CD4-positive, alpha-beta T cell treated with Interferon gamma for 1 hour (primary cell): ENCODE results near the gene TP53I13.
"Not testable (repeated sequence)": the region's sequence is repeated elsewhere in the genome, so short reads cannot be mapped to it uniquely, and the experiment has no call there.

Experiments
- DNase-seq: peaks from one replicate; pipeline ENCODE4 v3.0.0-alpha.2; 2020

Gene TP53I13, protein sequence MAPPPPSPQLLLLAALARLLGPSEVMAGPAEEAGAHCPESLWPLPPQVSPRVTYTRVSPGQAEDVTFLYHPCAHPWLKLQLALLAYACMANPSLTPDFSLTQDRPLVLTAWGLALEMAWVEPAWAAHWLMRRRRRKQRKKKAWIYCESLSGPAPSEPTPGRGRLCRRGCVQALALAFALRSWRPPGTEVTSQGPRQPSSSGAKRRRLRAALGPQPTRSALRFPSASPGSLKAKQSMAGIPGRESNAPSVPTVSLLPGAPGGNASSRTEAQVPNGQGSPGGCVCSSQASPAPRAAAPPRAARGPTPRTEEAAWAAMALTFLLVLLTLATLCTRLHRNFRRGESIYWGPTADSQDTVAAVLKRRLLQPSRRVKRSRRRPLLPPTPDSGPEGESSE

DNA sequence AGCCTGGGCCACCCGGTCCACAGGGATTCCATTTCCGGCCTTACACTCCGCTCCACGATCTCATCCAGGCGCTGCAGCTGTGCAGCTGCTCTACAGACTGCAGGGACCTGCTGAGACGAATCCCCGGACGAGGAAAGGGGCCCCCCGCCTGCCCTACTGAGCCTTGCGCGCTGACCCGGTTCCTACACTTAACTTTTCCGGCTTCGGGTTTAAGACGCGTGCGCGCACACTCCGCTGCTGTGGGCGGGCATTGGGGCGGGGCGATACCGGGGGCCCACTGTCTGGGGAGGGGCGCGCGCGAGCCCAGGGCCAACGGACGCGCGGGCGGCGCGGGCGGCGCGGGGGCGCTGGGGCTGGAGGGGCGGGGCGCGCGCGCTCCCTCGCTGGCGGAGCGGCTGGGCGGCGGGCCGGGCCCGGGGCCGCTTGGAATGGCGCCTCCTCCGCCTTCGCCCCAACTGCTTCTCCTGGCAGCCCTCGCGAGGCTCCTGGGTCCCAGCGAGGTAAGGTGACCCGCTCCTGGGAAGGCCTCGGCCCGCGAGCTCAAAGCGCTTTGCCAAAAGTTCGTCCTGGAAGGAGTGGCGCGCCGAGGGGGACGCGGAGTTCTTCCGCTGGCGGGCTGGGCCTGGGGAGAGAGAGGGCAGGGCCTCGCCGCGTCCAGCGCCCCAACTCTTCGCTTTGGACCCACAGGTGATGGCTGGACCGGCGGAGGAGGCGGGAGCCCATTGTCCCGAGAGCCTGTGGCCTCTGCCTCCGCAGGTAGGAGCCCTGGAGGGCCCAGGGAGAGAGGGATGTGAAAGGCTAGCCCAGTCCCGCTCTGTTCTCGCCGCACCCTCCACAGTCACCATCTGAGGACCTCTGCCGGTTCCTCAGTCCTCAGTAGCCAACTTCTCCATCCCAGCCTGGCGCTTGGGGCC, at the start of gene TP53I13:
Gene TP53I13, plus strand, starts transcription at position 371 of the 914 bp plus-strand sequence. Its CDS starts 58 bp downstream, at position 429.
- DNase-seq: peak; percentile 86

DNA sequence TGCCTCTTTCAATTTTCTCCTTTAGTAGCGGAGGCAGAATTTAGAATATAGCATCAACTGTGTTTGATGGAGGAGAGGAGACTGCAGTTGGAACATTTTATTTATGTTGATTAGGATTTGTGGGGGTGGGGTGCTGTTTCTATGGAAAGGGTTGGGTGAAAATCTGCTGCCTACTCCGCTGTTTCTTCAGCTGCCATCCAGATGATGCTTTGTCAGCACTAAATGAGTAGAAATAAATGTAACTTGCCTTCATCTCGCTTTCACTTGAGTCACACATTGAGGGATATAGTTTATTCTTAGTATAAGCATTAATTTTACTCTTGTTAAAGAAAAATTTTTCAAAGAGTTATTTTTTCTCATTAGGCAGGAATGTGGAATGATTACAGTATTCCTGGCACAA, 43.8 kb upstream of the TP53I13 start:
- DNase-seq: no peak

DNA sequence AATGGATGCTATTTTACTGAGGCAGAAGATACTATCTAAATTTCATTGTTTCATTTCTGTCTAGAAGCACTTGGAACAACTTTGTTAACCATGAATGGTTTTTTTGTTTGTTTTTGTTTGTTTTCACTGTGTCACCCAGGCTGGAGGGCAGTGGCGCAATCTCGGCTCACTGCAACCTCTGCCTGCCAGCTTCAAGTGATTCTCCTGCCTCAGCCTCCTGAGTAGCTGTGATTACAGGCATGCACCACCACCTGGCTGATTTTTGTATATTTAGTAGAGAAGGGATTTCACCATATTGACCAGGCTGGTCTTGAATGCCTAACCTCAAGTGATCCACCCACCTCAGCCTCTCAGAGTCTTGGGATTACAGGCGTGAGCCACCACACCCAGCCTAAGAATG, 42.2 kb upstream of the TP53I13 start:
- no peak for DNase-seq

DNA sequence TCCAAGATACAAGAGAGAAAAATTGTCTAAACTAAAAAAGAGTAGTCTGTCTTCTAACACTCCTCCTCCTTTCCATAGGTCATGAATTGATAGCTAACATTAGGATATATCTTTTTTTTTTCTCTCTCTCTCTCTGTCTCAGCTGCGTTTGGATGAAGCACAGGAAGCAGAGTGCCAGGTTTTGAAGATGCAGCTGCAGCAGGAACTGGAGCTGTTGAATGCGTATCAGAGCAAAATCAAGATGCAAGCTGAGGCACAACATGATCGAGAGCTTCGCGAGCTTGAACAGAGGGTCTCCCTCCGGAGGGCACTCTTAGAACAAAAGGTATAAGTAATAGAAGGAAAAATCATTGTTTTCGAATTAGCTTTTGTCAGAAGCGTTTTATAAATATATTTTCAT, 34.5 kb upstream of the TP53I13 start:
- DNase-seq: no peak

DNA sequence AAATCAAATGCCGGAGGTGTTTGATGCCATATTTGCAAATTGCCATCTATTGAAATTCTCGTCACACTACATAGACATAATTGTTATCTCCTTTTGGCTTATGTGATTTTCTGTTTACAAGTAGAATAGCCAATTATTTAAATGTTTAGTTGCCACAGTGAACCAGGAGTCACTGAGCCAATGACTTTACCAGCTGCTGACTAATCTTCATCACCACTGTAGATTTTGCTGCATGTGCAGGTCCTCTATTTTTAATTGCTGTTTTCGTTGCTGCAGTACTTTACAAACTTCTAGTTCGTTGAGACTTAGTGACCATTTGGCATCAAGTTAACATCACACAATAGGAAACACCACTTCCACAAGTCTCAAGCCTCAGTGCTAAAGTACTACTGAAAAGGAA, 24.4 kb upstream of the TP53I13 start:
- no peak for DNase-seq

DNA sequence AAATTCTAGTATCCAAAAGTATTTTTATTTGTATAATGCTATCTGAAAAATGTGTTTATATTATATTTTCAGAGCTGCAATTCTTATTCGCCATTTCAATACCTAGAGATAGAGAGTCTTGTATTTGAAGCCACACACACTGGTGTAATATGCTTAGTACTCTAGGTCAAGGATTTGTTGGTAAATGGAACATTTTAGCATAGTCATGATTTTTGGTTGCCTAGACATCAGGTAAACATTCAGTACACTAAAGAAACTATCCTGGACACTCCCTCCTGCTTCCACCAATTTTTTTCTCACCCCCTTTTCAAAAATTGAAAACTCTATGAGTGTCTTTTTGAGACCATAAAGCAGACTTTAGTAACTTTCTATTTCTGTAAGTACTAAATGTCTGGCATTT, 22.4 kb upstream of the TP53I13 start:
- no peak for DNase-seq

DNA sequence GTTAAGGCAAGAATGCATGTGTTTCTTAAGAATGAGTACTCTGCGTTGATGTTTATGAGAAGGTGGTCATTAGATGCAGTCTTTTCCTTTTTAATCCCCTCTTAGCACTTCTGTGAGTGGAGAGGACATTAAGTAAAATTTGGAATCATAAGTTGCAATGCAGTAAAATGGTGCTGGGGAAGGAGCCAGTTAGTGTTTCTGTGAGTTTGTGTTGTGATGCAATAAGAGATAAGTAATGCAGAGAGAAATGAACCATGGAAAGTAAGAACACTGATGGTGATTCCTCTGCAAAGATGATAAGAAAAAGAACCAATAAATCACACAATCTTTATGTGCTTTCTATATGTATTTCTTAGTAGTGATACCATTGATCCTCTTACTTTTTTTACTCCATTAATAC, 21.7 kb upstream of the TP53I13 start:
- no peak for DNase-seq

DNA sequence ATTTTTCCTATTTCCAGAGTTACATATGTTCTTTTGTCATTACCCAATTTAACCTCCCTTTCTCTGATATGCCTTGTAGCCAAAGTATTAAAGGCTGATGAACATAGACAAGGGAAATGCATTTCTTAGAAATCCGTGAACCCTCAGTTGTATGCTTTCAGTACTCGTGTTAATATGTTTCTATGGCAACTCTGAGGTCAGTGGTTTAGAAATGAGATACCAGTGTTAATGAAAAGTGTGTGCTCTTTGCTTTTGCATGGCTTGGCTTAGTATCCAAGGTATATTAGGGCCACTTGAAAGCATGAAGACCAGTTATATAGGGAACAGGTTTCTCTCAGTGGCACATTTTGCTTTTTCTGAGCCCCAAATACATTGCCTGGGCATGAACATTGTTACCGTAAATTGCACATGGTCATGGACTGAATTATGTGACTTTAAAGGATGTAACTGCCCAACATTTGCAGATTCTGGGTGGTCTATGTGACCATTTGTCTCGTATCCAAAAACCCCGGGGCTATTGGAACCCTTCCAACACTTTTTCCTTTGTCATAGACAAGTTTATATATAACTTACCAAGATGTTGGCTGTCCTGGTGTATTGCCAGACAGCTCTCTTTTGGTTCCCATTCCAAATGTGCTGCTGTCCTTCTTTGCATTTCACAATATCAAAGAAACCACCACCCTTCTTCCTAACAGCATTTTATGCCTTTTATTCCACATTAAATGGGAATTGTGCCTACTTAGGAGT, 19.2 kb upstream of the TP53I13 start:
- DNase-seq: no peak

DNA sequence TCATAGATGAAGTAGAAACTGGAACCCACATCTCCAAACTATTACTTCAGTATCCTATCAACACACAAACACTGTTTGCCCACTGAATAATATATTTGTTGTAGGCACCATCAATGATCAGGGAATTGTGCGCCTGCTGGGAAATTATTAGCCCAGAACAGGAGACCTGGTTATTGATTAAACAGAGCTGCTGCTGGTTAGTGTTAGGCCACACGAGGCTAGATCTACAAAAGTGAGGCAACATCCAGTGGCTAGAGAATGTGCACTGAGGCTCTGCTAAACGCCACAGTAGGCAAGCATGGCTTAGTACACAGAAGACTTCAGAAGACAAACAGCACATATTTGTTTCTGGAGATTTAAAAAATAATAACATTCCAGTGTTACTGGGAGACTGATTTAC, 12.7 kb upstream of the TP53I13 start:
- DNase-seq: no peak

DNA sequence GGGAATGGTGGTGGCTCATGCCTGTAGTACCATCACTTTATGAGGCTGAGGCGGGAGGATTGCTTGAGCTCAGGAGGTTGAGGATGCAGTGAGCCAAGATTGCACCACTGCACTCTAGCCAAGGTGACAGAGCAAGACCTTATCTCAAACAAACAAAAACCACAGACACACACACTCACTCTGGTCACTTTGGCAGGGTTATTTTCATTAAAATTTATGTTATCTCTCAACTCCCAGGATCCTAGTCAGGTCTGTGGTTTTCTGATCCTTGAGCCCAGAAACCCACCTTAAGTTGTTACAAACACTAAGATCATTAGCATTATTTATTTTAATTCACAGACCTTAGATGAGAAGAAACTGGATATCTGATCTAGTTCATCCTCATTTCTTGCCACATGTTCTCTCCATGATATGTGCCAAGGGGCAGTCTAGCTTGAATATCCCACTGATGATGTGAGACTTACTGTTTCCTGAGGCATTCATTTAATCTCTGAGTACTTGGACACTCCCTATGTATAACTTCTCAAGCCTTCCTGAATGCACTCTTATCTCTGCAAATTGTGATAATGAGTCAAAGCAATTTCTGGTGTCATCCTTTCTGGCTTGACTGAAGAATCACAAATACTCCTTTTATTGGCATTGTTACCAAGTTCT, 11.3 kb upstream of the TP53I13 start:
- DNase-seq: no peak

DNA sequence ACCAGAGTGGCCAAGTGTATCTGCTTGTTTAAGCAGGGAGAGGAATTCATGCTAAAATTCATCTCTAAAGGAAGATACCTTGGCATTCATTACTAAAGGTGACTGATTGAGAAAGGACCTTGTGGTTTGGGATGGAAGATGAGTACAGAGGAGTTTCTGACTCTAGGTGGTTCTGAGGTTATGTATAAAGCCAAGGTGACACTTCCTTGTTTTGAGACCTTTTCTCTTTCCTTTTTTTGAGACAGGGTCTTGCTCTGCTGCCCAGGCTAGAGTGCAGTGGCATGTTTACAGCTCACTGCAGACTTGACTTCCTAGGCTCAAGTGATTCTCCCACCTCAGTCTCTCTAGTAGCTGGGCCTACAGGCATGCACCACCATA, 10.8 kb upstream of the TP53I13 start:
- no peak for DNase-seq

DNA sequence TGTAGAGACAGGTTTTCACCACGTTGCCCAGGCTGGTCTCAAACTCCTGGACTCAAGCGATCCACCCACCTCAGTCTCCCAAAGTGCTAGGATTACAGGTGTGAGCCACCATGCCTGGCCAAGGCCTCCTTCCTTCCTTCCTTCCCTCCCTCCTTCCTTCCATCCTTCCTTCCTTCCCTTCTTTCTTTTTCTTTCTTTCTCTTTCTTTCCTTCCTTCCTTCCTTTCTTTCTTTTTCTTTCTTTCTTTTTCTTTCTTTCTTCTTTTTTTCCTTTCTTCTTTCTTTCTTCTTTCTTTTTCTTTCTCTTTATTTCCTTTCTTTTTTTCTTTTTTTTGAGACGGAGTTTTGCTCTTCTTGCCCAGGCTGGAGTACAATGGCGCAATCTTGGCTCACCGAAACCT, 10.4 kb upstream of the TP53I13 start:
- not testable (repeated sequence) for DNase-seq

DNA sequence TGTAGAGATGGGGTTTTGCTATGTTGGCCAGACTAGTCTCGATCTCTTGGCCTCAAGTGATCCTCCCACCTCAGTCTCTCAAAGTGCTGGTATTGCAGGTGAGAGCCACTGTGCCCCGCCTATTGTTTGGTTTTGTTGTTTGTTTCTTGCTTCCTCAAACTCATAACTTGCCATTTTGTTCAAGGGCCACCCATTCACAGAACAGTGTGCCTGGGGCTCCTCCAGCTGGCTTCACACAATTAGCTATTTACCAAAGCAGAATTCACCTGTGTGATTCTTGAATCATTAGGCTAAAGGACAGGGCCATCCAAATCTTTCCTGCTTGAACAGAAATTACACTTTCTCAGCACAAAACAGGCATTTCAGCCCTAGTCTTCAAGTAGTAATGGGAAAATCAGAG, 8.9 kb upstream of the TP53I13 start:
- DNase-seq: no peak

DNA sequence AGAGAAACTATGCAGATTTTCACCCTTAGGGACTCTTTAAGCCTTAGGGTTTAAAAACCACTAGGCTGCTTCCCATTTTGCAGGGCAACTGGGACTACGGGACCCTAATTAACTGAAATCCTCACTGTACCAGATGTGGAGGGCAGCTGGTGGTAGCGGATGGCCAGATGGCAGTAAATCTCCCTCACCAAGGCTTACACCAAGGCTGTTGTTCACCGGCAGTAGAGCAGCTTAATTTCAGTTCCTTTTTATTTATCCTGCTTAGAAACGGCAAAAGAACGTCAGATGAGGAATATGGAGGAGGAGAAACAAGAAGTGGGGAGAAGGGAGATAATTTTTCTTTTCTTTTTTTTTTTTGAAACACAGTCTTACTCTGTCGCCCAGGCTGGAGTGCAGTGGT, 8.2 kb upstream of the TP53I13 start:
- peak; percentile 18 for DNase-seq

DNA sequence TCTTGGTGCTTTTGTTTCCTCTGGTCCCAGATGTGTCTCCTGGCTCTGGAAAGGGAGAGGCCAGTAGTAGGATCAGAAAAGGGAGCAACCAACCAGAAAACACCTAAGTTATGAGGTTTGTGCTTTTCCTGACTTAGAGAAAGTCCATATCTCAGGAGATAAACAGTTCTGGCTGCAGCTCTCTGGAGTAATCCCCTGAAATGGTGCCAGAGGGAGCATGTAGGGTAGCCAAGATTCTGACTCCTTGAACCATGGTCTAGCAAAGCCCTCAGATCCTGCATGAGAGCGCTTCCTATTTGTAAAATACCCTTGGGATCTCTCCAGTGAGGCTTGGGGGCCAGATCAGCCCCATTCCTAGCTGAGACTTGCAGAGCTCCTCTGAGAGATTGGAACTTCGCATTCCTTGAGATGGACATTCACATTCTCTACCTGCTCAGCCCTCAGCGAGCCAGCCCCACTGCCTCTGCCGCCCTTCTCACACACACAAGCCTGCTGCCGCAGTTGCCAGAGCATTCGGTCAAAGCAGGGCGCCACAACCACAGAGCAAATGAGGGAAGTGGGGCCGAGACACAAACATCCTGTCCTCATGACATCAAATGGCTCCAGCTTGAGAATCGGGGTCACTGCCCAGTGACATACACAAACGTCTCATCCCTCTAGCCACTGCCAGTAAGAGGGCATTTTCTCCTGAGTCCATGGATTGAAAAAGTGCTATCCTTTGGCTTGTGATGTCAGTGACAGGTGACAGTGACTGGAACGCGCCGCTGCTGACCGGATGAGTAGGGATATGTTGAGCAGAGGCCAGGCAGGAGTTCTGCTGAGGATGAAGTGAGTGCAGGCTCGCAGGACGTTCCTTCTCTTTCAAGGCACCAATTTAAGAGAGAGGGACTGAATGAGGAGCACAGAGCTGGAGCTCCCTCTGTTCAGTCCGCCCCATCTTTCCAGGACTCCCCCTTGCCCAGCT, 6.7 kb upstream of the TP53I13 start:
- peak; percentile 61 for DNase-seq

DNA sequence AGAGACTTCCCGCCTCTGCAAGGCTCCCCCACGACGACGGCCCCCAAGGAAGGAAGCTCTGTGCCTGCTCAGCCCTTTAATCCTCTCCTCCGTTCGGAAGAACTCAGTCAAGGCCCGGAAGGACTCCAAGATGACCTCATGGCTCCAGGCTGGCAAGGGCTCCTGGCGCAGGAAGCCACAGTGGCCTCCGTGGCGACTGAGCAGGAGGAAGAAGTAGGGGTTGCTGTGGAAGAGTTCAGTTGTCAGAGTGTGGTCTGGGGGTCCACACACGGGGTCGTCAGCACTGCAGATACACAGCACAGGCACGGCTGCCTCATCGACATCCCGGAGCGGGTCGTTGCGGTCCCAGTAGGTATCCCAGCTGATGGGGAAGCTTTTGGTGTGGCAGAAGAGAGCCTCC, 5.9 kb upstream of the TP53I13 start:
- no peak for DNase-seq

DNA sequence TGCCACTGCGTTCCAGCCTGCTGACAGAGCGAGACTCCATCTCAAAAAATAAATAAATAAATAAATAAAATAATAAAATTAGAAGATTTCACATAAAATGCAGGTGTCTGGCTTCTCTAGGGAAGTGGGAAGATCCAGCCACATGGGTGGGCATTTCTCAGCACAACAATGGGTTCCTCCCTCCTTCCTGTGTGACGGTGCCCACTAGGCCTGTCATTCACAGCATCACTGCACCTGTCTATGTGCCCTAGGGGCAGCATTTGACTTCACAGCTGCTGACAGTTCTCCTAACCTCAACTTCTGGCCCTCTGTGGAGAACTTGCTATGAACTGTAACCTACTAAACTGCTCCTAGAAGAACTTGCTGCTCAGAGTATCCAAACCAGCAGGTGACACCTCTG, 4.7 kb upstream of the TP53I13 start:
- DNase-seq: peak; percentile 41

DNA sequence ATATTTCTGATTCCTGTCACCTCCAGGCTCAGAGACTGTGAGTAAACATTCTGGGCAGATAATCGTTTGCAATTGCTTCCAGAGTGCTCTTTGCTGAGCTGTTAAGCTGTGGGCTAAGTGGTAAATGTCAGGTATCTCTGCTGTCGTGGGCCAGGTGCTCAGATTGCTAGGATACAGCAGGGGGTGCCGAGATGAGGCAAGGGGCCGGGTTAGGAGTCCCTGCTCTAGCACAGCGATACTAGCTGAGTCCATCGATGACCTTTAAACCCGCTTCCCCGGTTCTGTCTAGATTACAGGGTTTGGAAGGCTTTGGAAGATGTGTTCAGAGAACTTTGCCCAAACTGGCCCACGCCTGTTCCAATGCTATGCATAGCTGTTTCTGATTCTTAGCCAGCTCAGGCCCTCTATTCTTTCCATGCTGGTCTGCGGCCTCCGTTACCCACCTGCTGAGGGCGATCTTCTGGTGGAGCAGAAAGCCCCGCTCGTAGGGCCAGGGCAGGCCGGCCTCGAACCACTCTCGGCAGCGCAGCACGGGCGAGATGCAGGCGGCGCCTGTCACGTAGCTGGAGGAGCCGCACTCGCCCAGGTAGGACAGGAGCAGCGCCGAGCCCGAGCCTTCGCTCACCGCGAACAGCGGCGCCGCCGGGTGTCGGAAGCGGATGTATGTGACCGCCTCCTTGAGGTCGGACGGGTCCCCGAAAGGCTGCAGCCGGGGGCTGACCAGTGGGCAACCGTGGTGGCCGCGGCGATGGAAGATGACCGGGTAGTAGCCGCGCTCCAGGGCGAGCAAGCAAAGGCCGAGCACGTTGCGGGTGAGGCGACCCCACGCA, 2.6 kb upstream of the TP53I13 start:
- DNase-seq: peak; percentile 53

DNA sequence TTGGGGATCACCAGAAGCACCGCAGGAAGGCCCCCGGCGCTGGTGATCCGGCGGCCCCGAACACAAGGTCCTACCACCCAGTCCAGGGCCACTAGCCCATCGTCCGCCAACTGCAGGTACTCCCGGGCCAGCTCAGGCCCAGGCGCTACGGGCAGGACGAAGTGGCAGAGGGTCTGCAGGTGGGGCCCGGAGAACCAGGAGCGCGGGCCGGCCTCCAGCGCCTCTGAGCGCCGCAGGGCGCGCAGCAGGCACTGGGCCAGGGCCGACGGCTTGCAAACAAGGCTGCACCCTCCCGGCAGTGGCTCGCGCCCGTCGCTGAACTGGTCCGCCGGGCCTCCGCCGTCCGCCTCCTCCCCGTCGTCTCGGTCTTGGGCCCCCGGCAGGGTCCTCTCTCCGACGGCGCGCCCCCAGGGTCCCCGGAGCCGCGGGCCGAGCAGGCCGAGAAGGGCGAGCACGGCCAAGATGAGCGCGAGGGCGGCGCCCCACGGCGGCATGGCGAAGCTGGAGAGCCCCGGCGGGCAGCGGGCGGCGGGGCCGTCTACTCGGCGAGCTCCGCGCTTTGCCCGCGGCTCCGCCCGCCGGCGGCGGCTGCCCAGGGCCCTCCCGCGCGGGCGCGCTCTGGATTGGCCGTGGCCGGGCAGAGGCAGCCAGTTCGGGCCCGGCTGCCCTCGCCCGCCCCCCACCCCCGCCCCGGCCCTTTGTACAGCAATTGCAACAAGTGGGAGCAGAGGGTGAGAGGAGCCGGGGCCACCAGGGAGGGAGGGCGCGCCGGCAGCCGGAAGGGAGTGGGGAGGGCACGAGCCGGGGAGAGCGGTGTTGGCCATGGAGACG, 1.8 kb upstream of the TP53I13 start, which contains the start of gene ABHD15:
Gene ABHD15, minus strand, starts transcription at position 565 of the 831 bp plus-strand sequence. Its CDS starts 71 bp downstream, at position 494.
- peak; percentile 52 for DNase-seq

DNA sequence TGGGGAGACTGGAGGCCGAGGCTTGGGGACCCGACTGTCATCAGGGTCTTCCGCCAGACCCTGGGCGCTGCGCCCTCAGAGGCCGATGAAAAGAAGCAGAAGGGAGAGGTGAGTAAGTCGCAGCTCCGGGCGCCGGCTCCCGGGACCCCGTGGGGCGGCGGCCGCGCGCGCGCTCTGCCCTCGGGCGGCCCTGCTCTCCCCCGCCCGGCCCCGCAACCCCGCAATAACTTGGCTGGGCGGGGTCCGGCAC, 1.3 kb upstream of the TP53I13 start:
- no peak for DNase-seq
